B cell (primary cell): ENCODE measurements around the gene FBXO3.

Source experiments
- CTCF ChIP-seq: fragments of 200-600 bp; IDR thresholded peaks from one replicate; pipeline ENCODE4 v1.8.0; 2022; ENCODE audit warnings: antibody characterized with exemption, mild to moderate bottlenecking
- EZH2 ChIP-seq: IDR thresholded peaks from 2 replicates; pipeline ENCODE4 v1.6.1; 2012; ENCODE audit warnings: borderline replicate concordance, low read depth, mild to moderate bottlenecking, moderate library complexity, low read length; ENCODE audit not compliant: insufficient read depth, poor library complexity, severe bottlenecking

GRCh38 chr11:33747979-33748378 lies 26.3 kb downstream of the FBXO3 start:
- TF ChIP-seq CTCF (no peak), EZH2 (no peak)
